T-helper 22 cell (primary cell): ENCODE measurements around the gene ZNF823.
"Not testable (repeated sequence)": the region's sequence is repeated elsewhere in the genome, so short reads cannot be mapped to it uniquely, and the experiment has no call there.

Experiments used
- DNase-seq: peaks from one replicate; pipeline ENCODE4 v3.0.0-alpha.2; 2020; ENCODE audit warnings: low read depth

ZNF823 gene

DNA sequence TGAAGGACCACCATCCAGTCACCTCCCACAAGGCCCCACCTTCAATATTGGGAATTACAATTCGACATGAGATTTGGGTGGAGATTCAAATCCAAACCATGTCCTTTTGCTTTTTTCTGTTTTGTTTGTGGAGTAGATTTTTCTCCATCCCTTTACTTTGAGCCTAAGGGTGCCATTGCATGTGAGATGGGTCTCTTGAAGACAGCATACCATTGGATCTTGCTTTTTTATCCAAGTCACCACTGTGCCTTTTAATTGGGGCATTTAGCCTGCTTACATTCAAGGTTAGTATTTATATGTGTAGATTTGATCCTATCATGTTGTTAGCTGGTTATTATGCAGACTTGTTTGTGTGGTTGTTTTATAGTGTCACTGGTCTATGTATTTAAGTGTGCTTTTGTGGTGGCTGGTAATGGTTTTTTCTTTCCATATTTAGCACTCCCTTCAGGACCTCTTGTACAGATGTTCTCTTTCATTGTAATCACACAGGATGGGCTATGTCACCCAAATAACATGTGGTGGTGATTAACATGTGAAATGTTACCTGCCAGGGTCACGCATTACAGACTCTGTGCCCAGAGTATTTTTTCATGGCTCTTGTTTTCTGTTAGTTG, 58.0 kb downstream of the ZNF823 start:
- DNase-seq = no peak

GRCh38 chr19:11678504-11678903, 60.2 kb downstream of the ZNF823 start:
- DNase-seq = no peak

DNA sequence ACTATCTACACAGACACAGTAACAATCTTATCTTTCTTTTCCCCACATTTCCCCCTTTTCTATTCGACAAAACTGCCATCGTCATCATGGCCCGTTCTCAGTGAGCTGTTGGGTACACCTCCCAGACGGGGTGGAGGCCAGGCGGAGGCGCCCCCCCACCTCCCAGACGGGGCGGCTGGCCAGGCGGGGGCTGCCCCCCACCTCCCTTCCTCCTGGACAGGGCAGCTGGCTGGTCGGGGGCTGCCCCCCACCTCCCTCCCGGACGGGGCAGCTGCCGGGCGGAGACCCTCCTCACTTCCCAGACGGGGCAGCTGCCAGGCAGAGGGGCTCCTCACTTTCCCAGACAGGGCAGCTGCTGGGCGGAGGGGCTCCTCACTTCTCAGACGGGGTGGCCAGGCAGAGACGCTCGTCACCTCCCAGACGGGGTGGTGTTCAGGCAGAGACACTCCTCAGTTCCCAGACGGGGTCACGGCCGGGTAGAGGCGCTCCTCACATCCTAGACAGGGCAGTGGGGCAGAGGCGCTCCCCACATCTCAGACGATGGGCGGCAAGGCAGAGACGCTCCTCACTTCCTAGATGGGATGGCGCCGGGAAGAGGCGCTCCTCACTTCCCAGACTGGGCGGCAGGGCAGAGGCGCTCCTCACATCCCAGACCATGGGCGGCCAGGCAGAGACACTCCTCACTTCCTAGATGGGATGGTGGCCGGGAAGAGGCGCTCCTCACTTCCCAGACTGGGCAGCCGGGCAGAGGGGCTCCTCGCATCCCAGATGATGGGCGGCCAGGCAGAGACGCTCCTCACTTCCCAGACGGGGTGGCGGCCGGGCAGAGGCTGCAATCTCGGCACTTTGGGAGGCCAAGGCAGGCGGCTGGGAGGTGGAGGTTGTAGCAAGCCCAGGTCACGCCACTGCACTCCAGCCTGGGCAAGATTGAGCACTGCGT, 61.8 kb downstream of the ZNF823 start:
- not testable (repeated sequence) for DNase-seq

GRCh38 chr19:11675569-11675968, 63.2 kb downstream of the ZNF823 start:
- DNase-seq = no peak

- no peak for DNase-seq
Observed at GRCh38 chr19:11674067-11674492, 64.7 kb downstream of the ZNF823 start.

GRCh38 chr19:11673608-11674041, 65.1 kb downstream of the ZNF823 start:
- no peak for DNase-seq
